GM10847 (cell line): ENCODE data around the gene CYTH1.

Experiments
- POLR2A ChIP-seq: IDR thresholded peaks from 2 replicates; pipeline ENCODE4 v1.6.1; 2011; ENCODE audit not compliant: insufficient read length; ENCODE audit errors: extremely low read depth

Gene CYTH1

DNA sequence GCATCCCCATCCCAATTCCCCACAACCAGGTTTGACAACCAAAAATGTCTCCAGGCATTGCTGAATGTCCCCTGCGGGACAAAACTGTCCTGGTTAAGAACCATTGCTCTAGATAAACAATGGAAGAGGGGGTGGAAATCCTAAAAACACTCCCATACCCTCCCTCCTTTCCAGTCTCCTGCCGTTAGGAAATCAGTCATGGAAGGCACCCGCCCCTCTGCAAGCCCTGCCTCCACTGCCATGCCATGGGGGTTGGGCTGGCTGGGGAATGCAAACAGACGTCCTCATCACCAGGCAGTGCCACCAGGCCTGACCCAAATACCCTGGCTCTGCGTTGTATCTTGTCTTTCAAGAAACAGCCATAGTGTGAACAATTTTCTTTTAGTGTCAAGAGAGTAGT is 57.5 kb downstream of the CYTH1 start:
- no peak for TF ChIP-seq POLR2A

GRCh38 chr17:78723957-78724356 is 58.1 kb downstream of the CYTH1 start:
- TF ChIP-seq POLR2A, result no peak

DNA sequence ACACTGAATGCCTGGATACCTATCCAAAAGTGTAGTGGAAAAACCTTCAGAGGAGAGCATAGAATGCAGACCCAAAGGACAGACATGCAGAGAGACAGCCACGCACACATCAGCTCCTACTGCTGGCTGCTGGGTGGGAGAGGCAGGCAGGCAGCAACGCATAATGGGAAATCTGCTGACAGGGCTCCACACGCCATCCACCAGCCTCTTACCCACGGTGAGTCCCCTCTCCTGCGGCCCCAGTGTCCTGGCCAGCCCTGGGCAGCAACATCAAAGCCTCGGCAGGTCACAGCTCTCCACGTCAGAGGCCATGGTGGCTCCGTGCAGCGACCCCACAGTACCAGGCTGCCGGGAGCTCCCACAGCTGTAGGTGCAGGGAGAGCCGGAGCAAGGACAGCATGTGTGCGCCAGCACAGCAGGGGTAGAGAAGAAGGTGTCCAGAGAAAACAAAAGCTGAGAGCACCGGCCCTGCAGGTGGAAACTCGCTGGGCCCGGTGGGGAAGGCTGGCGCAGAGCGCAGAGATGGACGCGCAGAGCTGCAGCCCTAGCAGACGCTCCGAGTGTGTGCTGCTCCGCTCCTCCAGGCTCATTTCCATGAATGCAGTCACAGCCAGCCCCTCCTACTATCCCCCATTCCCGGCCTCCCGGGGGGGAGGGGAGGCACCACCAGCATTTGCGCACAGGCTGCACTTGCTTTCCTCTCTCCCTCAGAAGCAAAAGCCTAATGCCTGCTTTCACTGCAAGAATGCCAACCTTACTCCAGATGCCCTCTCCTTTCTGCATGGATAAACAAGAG is 58.9 kb downstream of the CYTH1 start:
- TF ChIP-seq POLR2A, result no peak

GRCh38 chr17:78722246-78722761 is 59.8 kb downstream of the CYTH1 start:
- TF ChIP-seq POLR2A, result no peak

DNA sequence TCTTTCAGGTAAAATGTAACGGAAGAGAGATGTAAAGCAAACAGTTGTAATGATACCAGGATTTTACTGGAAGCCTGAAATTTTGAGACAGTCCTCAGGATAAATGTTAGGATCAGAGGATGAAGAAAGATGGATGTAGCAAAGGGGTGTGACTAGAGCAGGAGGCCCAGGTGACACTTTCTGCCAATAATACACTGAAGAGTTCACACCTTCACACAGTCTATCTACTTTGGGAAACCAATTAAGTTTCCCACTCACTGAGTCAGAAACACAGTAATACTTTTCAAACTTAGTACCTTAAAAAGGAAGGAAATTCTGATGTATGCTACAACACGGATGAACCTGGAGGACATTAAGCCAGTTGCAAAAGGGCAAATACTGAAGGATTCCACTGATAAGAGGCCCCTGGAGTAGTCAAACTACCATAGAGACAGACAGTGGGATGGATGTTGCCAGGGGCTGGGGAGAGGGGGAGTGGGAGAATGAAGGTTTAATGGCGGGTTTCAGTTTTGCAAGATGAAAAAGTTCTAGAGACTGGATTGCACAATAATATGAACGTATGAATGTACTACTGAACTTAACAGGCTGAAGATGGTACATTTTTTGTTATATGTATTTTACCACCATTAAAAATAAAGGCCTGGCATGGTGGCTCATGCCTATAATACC is 62.3 kb downstream of the CYTH1 start:
- no peak for TF ChIP-seq POLR2A

DNA sequence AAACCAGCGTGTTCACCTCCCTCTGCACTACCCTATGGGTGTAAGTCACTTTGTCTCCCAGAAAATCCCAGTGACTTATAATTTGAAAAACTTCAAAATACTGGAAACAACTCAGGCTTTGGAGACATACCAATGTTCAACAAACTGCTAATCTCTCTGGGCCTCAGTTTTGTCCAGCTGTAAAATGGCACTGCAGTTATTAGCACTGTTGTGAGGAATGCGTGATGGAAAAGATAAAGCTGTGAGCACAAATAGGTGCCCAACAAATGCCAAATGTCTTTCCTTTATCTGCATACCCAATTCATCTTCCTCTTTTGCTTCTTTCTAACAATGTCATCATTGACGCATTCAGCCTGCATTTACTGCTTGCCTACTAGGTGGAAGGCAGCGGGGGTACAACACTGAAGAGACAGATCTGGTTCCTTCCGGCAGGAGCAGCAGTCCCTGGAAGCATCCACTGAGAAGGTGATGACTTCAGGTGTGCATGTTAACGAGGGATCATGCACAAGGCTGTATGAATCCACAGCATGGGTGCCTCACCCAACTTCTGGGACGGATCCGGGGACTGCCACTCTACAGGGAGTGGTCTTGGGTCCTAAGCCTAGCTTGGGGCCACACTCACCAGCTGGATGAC is 63.4 kb downstream of the CYTH1 start:
- no peak for TF ChIP-seq POLR2A

- no peak for TF ChIP-seq POLR2A
Measured at GRCh38 chr17:78717431-78717980, 64.6 kb downstream of the CYTH1 start.

DNA sequence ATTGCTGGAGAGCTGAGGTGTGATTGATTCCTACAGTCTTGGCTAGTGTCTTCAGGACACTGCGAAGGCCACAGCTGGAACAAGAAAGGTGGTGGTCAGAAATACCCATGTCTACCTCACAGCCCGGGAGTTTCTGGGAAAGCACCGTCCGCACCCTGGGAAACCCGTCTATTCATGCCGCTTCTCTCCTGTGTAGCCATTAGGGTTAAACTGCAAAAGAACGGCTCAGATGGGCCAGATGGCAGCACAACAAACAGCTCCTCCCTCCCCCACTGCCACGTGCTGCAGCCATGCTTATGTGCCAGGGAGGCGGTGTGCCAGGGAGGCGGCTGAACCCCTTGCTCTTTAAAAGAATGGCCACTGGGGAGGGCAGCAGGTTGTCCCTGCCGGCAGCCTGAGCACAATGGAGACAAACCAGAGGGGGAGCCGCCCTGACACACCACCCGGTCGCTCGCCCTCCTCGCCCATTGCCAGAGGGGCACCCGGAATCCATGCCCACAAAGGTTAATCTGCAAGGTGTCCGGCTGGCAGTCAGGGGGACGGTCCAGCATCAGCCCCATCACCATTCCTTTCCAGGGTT is 65.2 kb downstream of the CYTH1 start:
- no peak for TF ChIP-seq POLR2A

- TF ChIP-seq POLR2A, result no peak
Measured at GRCh38 chr17:78716292-78716691, 65.8 kb downstream of the CYTH1 start.

DNA sequence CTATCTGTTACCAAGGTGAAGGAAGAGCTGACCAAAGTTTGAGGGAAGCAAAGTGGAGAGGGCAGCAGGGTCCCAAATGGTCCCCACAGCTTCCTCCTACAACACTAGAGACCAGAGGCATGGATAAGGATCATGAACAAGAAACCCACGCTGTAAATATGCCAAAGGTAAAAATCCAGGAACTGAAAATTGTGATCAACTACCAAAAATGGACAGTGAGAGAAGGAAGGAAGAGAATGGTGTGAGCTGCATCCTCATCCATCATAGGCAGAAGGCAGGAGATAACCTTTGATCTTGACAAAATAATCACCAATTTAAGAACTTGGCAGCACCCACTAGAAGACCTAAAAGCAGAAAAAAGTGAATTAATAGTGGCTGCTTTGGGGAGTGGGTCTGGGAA is 66.2 kb downstream of the CYTH1 start:
- TF ChIP-seq POLR2A, result no peak

DNA sequence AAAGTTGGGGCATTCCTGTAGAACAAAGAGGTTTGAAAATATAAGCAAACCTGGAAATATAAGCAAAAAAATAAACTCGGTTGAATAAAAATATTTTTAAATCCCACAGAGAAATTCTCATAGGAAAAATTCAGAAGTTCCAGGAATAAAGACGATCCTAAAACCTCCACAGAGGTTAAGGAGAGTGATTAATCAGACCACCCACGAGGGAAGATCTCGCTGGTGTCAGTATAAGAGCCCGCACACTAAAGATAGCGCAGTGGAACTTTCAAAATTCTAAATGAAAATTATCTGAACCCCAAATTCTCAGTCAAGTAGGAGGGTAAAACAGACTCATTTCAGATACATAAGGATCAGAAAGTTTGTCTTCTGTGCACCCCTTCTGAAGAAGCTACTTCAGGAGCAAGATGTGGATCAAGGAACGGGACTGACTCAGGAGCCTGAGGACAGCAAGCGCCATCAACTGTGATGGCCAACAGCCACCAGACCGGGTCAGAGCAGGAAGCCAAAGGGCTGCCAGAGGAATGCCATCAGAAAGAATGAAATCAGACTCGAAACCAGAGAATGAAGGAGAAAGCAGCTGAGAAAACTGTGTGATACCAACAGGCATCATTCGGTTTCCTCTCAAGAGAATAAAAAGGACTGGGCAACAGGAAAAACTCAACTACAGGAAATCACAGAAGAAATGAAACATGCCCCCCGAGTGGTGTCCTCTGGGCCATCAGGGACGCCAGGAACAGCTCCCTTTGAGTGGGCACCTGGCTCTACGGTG is 66.9 kb downstream of the CYTH1 start:
- no peak for TF ChIP-seq POLR2A

DNA sequence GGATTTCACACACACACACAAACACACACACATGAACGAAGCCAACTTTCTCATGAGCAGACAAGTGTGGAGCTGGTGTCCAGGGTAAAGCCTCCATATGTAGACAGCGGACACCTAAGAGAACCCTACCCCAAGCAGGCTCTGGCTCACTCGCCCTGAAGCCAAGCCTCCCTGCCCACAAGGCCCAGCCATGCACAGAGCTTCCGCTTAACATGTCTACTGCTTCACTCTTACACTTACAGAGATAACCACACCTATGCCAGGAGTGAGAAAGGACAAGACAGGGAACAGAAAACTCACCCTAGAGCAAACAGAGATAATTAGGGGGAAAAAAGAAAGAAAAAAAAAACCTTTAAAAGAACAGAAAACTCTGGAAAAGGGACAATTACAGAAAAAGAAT is 67.5 kb downstream of the CYTH1 start:
- no peak for TF ChIP-seq POLR2A

- TF ChIP-seq POLR2A, result no peak
Measured at GRCh38 chr17:78712043-78712442, 70.0 kb downstream of the CYTH1 start.

GRCh38 chr17:78710607-78711006 is 71.5 kb downstream of the CYTH1 start:
- TF ChIP-seq POLR2A, result no peak

GRCh38 chr17:78709751-78710181 is 72.3 kb downstream of the CYTH1 start:
- no peak for TF ChIP-seq POLR2A
